Stimulated activated CD4-positive, alpha-beta T cell treated with anti-CD3 and anti-CD28 coated beads, Interleukin-1b, Interleukin-23, amount 100 ng/mL, for 24 hours (primary cell): ENCODE measurements around the gene PATE3.

Experiments used
- DNase-seq, 4 experiments: peaks; one replicate each; pipeline ENCODE4 v3.0.0-alpha.2; 2020; ENCODE audit warnings: low read depth in 4 of 4, low spot score in 1 of 4

PATE3 gene, protein sequence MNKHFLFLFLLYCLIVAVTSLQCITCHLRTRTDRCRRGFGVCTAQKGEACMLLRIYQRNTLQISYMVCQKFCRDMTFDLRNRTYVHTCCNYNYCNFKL

GRCh38 chr11:125787827-125788226 lies at the start of gene PATE3:
PATE3 (plus strand) TSS chr11:125788127; CDS start chr11:125788152, 25 bp downstream.
- no peak for DNase-seq

DNA sequence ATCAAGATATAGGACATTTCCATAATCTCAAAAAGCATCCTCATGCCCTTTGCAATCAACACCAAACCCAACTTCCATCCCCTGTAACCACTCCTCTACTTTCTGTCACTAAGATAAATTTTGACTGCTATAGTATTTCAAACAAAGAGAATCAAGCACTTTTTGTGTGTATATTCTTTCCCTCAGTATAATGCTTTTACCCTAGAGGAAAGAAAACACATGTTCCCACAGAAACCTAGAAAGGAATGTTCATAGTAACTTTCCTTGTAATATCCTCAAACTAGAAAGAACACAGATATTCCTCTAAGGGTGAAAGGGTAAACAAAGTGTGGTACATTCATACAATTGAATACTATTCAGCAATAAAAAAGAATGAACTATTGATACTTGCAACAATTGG lies 47.3 kb upstream of the PATE3 start:
- DNase-seq = no peak

GRCh38 chr11:125743681-125744080 lies 44.2 kb upstream of the PATE3 start:
- no peak for DNase-seq

- no peak for DNase-seq
Measured at GRCh38 chr11:125745979-125746378, 41.9 kb upstream of the PATE3 start, which contains the start of gene PATE1. PATE1 (plus strand) TSS chr11:125746279; CDS start chr11:125746305, 26 bp downstream.

DNA sequence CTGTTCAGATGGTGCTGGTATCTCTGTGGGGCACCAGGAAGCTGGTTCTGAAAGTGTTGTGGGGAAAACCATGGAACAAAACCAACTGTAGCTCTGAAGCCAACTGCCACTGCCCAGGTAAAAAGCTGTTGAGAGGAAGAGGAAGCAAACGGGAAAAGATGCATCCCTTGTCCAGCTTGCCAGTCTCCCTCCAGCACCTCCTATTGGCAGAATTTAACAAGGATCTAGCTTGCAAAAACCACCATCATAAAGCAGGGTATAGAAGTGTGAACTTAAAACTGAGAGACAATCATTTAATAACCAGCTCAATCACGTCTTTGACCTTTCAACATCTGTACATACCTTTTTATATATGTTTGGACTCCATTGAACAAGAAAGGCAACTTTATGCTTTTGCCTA lies 37.3 kb upstream of the PATE3 start:
- DNase-seq = no peak

DNA sequence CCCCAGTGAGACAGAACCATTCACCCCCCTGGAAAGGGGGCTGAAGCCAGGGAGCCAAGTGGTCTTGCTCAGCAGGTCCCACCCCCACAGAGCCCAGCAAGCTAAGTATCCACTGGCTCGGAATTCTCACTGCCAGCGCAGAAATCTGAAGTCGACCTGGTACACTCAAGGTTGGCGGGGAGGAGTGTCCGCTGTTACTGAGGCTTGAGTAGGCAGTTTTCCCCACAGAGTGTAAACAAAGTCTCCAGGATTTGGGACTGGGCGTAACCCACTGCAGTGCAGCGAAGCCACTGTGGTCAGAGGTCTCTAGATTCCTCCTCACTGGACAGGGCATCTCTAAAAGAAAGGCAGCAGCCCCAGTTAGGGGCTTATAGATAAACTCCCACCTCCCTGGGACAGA lies 31.9 kb upstream of the PATE3 start:
- no peak for DNase-seq

DNA sequence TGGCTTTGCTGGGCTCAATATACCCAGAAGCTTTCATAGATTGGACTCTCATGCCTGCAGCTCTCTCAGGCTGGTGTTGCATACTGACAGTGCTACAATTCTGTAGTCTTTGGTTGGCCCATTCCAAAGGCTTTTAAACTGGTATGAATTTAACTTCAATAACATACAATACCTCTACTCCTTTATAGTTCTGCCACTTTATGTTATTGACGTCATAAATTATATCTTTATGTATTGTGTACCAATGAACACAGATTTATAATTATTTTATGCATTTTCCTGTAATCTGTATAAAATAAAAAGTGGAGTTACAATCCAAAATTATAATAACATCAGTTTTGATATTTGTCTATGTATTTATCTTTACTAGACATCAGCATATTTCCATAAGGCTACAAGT lies 25.5 kb upstream of the PATE3 start:
- DNase-seq = no peak

DNA sequence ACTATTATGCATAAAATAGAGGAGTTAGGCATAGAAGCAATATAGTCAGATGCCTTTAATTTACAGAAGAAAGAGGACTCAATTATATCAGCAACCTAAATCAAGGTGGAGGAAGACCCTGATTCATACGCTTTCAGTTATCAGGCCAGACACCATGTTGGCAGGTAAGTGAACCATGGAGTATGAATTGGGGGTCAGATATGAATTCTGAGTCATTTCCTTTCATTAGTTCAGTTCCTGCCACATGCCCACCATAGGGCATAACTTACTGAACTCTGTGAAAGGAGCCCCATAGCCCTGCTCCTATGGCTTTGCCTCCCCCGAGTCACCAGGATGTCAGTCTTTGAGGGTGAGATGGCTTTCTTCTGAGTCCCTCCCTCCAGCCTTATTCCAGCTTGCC lies 24.4 kb upstream of the PATE3 start:
- DNase-seq = no peak

DNA sequence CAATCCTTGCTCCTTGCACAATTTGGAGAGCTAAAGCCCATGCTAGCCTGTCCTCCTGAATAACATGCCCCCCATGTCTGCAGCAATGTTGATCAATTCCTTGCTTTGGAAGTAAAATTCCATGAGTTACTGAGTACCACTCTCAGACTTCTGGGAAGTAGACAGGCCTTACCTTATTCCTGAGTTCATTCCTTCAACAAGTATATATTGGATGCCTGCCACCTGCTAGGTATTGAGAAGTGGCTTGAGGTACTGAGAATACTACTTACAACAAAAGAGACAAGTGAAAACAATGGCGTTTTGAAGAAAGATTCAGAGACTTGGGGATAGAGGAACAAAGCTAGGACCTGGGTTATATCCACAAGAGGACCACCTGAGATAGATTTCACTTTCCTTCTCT lies 21.7 kb upstream of the PATE3 start:
- DNase-seq = no peak

DNA sequence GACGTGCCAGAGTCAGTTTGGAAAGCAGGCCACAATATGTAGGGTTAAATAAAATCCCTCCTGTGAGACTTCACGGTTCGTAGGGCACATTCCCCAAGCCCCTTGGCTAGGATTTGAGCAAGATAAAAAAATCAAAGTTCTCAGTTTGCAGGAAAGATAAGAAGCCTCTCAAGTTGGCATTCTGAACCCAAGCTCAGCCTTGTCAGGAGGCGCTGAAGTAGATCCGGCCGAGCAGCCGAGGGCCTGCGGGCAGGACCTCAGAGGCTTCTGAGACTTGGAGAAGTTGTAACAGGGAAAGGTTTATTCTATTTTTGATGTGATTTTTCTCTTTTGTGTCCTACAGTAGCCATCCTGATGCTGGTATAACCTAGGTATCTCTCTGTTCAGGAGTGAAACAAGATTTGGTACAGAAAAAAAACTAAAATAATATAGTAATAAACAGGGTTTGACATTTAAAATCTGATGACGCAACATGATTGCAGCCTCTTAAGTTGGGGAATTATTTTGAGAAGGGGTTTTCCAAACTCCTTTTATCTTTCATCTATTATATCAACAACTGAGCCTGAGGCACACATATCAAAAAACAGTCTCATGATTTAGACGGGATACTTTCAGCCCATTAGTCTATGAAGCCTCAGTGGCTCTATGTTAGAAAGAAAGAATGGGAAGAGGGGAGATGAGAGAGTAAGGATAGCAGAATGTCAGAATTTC lies 19.4 kb upstream of the PATE3 start:
- DNase-seq = no peak

- no peak for DNase-seq
Measured at GRCh38 chr11:125770583-125770982, 17.3 kb upstream of the PATE3 start.

GRCh38 chr11:125772834-125773505 lies 15.0 kb upstream of the PATE3 start:
- DNase-seq = no peak

DNA sequence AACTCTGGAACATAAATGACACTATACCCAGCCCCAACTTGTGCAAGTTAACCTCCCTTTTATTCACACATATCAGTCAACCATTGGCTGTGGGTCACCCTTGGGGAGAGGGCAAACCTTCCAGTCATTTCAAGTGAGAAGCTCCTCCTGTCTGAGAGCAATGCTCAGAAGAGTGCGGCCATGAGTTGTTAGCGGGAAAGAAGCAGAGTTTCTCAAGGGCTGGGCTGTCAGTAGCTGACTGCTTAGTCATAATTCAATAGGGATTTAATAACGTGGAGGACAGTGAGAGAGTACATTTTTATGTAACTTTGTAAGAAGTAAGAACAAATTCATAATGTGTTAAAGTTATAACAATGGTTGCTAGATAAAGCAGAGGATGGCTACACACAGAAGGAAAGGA lies 14.4 kb upstream of the PATE3 start:
- DNase-seq = no peak

DNA sequence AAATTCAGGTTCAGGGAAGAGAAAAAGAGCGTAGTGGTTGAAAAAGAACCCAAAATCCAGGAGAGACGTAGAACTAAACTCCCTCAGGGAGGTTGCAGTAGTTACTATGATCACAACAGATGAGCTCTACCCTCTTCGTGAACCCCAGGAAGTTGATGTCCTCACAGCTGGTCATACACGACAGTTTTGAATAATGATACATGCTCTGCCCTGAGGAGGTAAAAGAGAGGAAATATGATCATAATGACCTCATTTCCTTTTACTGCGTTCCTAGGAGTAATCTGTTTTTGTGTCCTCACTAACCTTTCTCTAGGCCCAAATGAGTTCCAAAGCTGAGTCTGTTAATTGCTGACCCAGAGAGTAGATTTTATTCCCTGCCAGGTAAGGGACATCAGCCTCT lies 10.6 kb upstream of the PATE3 start:
- no peak for DNase-seq

- DNase-seq = no peak
Measured at GRCh38 chr11:125778728-125779127, 9.2 kb upstream of the PATE3 start, which contains the start of gene PATE2. PATE2 (minus strand) TSS chr11:125778828; CDS start chr11:125778773, 55 bp downstream.

- no peak for DNase-seq
Measured at GRCh38 chr11:125784678-125785077, 3.2 kb upstream of the PATE3 start.

GRCh38 chr11:125790825-125791224 lies 2.9 kb downstream of the PATE3 start:
- DNase-seq = no peak

GRCh38 chr11:125797641-125798040 lies 9.7 kb downstream of the PATE3 start:
- DNase-seq = no peak

DNA sequence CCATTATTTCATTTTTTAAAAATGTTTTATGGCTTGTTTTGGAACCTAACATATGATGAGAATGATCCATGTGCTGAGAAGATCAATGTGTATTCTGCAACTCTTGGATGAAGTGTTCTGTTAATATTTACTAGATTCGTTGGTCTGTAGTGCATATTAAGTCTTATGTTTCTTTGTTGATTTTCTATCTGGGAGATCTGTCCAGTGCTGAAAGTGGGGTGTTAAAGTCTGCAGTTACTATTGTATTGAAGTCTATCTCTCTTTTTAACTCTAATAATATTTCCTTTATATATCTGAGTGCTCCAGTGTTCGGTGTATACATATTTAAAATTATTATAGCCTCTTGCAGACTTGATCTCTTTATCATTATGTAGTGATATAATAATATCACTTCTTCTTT lies 11.9 kb downstream of the PATE3 start:
- no peak for DNase-seq

- no peak for DNase-seq
Measured at GRCh38 chr11:125802387-125802786, 14.5 kb downstream of the PATE3 start.

- DNase-seq = no peak
Measured at GRCh38 chr11:125807909-125808308, 20.0 kb downstream of the PATE3 start.

DNA sequence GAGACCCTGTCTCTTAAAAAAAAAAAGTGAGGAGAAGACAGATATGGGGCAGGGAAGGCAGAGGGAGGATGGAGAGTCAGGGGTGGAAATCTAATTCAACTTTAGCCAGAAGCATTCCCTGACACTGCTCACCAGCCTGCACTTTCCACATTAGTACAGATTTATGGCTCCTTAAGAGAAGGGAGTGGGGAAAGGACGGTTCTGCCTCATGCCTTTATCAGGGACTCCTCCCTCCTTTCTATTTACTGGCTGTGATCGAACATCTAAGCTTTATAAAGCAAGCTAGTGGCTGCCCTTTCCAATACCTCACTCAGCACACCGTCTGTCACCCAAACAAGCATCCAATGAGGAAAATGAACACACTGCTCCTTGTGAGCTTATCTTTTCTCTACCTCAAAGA lies 45.1 kb downstream of the PATE3 start, which contains the start of gene PATE4:
Gene PATE4, plus strand, starts transcription at position 301 of the 400 bp plus-strand sequence. Its CDS starts 44 bp downstream, at position 345.
- DNase-seq = no peak
